T-cell (primary cell): ENCODE measurements around the gene SVEP1. TPM values are rescaled to one million over a fixed set of nuclear protein-coding genes. Genes with fewer than 3 reads are reported as not detected.

Experiments
- ATAC-seq, 4 experiments: fragments of 200-7000 bp in 3 of 4; fragments of 150-1000 bp in 1 of 4; cut with Tn5 transposase; replicated peaks in 1 of 4; 1 replicate in 3 of 4; 2 replicates in 1 of 4; pipeline ENCODE4 v1.10.0; 2021; ENCODE audit warnings: moderate library complexity in 3 of 4, mild to moderate bottlenecking in 2 of 4, moderate number of reproducible peaks in 1 of 4
- CTCF ChIA-PET, 2 donors: fragments of 300-600 bp; sonication (Branson Sonifier 250); formaldehyde crosslinking; loops; one replicate each; lab custom pipeline; 2022; ENCODE audit warnings: antibody characterized with exemption in 2 of 2; lab: Charles Lee
- POLR2A ChIA-PET, 2 donors: fragments of 300-600 bp; sonication (Branson Sonifier 250); formaldehyde crosslinking; loops; one replicate each; lab custom pipeline; 2022; ENCODE audit warnings: antibody characterized with exemption in 2 of 2; lab: Charles Lee
- DNase-seq, 35 experiments: peaks; one replicate each; pipeline versions ENCODE4 v3.0.0 to v3.0.0-alpha.2; 2013 to 2023
- H3K27ac ChIP-seq: one replicate; pipeline ENCODE4 v1.5.1; 2013; ENCODE audit warnings: low read length
- H3K27me3 ChIP-seq, 2 experiments: replicated peaks in 1 of 2; 1 replicate in 1 of 2; 2 replicates in 1 of 2; pipeline versions ENCODE4 v1.6.1 to v1.7.0; 2013; ENCODE audit warnings: low read length in 1 of 2, mixed read lengths in 1 of 2; ENCODE audit not compliant: control insufficient read depth in 2 of 2, insufficient read depth in 2 of 2; ENCODE audit errors: extremely low read depth in 1 of 2
- H3K36me3 ChIP-seq, 2 donors: 1 replicate in 1 of 2; 2 replicates in 1 of 2; pipeline versions ENCODE4 v1.6.1 to v1.7.0; 2013; ENCODE audit warnings: low read length in 1 of 2; ENCODE audit not compliant: control insufficient read depth in 2 of 2, insufficient read depth in 1 of 2; ENCODE audit errors: extremely low read depth in 1 of 2
- H3K4me1 ChIP-seq, 2 experiments: 1 replicate in 1 of 2; 2 replicates in 1 of 2; pipeline versions ENCODE4 v1.6.1 to v1.7.0; 2013; ENCODE audit warnings: low read length in 2 of 2, mixed read lengths in 1 of 2; ENCODE audit not compliant: insufficient read depth in 2 of 2, control insufficient read depth in 1 of 2; ENCODE audit errors: extremely low read depth in 1 of 2
- H3K4me3 ChIP-seq, 2 donors: 1 replicate in 1 of 2; 2 replicates in 1 of 2; pipeline versions ENCODE4 v1.5.1 to v1.7.0; 2013; ENCODE audit warnings: mild to moderate bottlenecking in 2 of 2, low read length in 1 of 2, moderate library complexity in 1 of 2; ENCODE audit not compliant: control insufficient read depth in 1 of 2; ENCODE audit errors: extremely low read depth in 1 of 2
- H3K9me3 ChIP-seq: 2 replicates; pipeline ENCODE4 v1.7.0; 2013
- H3K27ac Mint-ChIP-seq, 2 donors: one replicate each; pipeline ENCODE4 v1.8.0; 2020 to 2021; ENCODE audit warnings: mild to moderate bottlenecking in 2 of 2, mixed read lengths in 2 of 2
- H3K27me3 Mint-ChIP-seq, 2 donors: one replicate each; pipeline ENCODE4 v1.8.0; 2021 to 2022; ENCODE audit warnings: mixed read lengths in 2 of 2
- H3K36me3 Mint-ChIP-seq: one replicate; pipeline ENCODE4 v1.8.0; 2021; ENCODE audit warnings: mixed read lengths
- H3K4me1 Mint-ChIP-seq, 3 donors: one replicate each; pipeline ENCODE4 v1.8.0; 2020 to 2022; ENCODE audit warnings: mixed read lengths in 3 of 3, mild to moderate bottlenecking in 1 of 3
- H3K4me3 Mint-ChIP-seq, 3 donors: one replicate each; pipeline ENCODE4 v1.8.0; 2020 to 2022; ENCODE audit warnings: mild to moderate bottlenecking in 3 of 3, mixed read lengths in 3 of 3, moderate library complexity in 3 of 3
- H3K9me3 Mint-ChIP-seq, 3 donors: one replicate each; pipeline ENCODE4 v1.8.0; 2020 to 2022; ENCODE audit warnings: mixed read lengths in 3 of 3
- WGBS: methylation state at CpG from one replicate; pipeline ENCODE4 v1.1.5; 2013; ENCODE audit warnings: missing lambda C conversion rate; ENCODE audit not compliant: insufficient coverage; 5-methylcytosine and 5-hydroxymethylcytosine counted together
- total RNA-seq, 35 experiments: library from RNA in 6 of 35; stranded (reverse) in 6 of 35; fragments of 120-200 nt in 1 of 35; gene quantifications; one replicate each; pipeline versions ENCODE4 v1.2.1 to v1.2.4 and lab custom pipeline; 2013 to 2026

Gene SVEP1
- total RNA-seq, 5 donors from 2014 or later (not counting 1 experiment from before 2014, with no cell fraction given) = 0.03 to 0.12 (median 0.10) TPM; not detected in 2

- no peak overlapping the region for H3K27ac Mint-ChIP-seq
- CTCF ChIA-PET = no interaction called here
- 86% methylated on average over 1 of the region's 2 CpGs for WGBS
These were observed 223.6 kb downstream of the SVEP1 start for GRCh38 chr9:110355911-110356310.

GRCh38 chr9:110351009-110351467, 228.5 kb downstream of the SVEP1 start:
- no peak for ATAC-seq
- H3K27ac ChIP-seq = no peak overlapping the region
- no peak overlapping the region for H3K4me3 ChIP-seq
- no peaks in the 10 kb centered on the region for H3K36me3 Mint-ChIP-seq
- H3K27me3 ChIP-seq = no peaks in the 10 kb centered on the region
- no CpG with 5 or more reads among the region's 1 CpG for WGBS
- DNase-seq = no peak
- H3K27me3 Mint-ChIP-seq = no peaks in the 10 kb centered on the region
- ChIA-PET POLR2A (no interaction called here), CTCF (no interaction called here)
- no peaks in the 10 kb centered on the region for H3K4me1 ChIP-seq
- H3K36me3 ChIP-seq = no peaks in the 10 kb centered on the region
- no peaks in the 10 kb centered on the region for H3K9me3 Mint-ChIP-seq
- H3K4me3 Mint-ChIP-seq = no peak overlapping the region
- no peaks in the 10 kb centered on the region for H3K9me3 ChIP-seq
- H3K4me1 Mint-ChIP-seq = no peaks in the 10 kb centered on the region
- no peak overlapping the region for H3K27ac Mint-ChIP-seq

More at GRCh38 chr9:110355911-110356310, 223.6 kb downstream of the SVEP1 start:
- no peaks in the 10 kb centered on the region for H3K4me1 ChIP-seq
- peaks cover 0 to 2% (median 0%) of the 10 kb centered on the region in 3 donors for H3K9me3 Mint-ChIP-seq
- no peaks in the 10 kb centered on the region for H3K27me3 Mint-ChIP-seq
- H3K9me3 ChIP-seq = no peaks in the 10 kb centered on the region
- no peaks in the 10 kb centered on the region for H3K27me3 ChIP-seq
- H3K4me1 Mint-ChIP-seq = no peaks in the 10 kb centered on the region
- no peak for ATAC-seq
- no peak overlapping the region for H3K4me3 Mint-ChIP-seq
- POLR2A ChIA-PET = no interaction called here
- H3K4me3 ChIP-seq = no peak overlapping the region
- no peaks in the 10 kb centered on the region for H3K36me3 Mint-ChIP-seq
- DNase-seq = no peak
- no peaks in the 10 kb centered on the region for H3K36me3 ChIP-seq
- H3K27ac ChIP-seq = no peak overlapping the region

- peaks cover 0 to 2% of the 10 kb centered on the region in 2 donors for H3K27me3 Mint-ChIP-seq
- no peaks in the 10 kb centered on the region for H3K9me3 Mint-ChIP-seq
- no peaks in the 10 kb centered on the region for H3K9me3 ChIP-seq
- H3K4me3 ChIP-seq = no peak overlapping the region
- H3K36me3 Mint-ChIP-seq = no peaks in the 10 kb centered on the region
- no peak overlapping the region for H3K4me3 Mint-ChIP-seq
- DNase-seq (no peak), ATAC-seq (no peak)
- no peaks in the 10 kb centered on the region for H3K36me3 ChIP-seq
- H3K27me3 ChIP-seq = peaks cover 0 to 3% of the 10 kb centered on the region in 2 experiments
- POLR2A ChIA-PET = interaction anchor here in 1 of 2 donors (0.6 kb wide), 1 partner anchor 455 kb away, joined by 3 read pairs; no protein-coding TSS in a partner anchor
- no peaks in the 10 kb centered on the region for H3K4me1 ChIP-seq
- no peak overlapping the region for H3K27ac ChIP-seq
- H3K4me1 Mint-ChIP-seq = no peaks in the 10 kb centered on the region
- 25% methylated on average over 2 of the region's 3 CpGs for WGBS
- no peak overlapping the region for H3K27ac Mint-ChIP-seq
- CTCF ChIA-PET = no interaction called here
These were observed 233.2 kb downstream of the SVEP1 start for GRCh38 chr9:110346325-110346724.

- peaks cover 3 to 4% of the 10 kb centered on the region in 2 donors for H3K27me3 Mint-ChIP-seq
- no CpG with 5 or more reads among the region's 6 CpGs for WGBS
- POLR2A ChIA-PET = no interaction called here
These were observed 234.7 kb downstream of the SVEP1 start for GRCh38 chr9:110344821-110345220.

GRCh38 chr9:110343551-110343950, 236.0 kb downstream of the SVEP1 start:
- H3K27ac Mint-ChIP-seq = no peak overlapping the region
- H3K36me3 Mint-ChIP-seq = no peaks in the 10 kb centered on the region
- 100% methylated on average over 2 of the region's 5 CpGs for WGBS
- ATAC-seq (no peak), DNase-seq (no peak)
- no peaks in the 10 kb centered on the region for H3K4me1 ChIP-seq
- H3K27me3 Mint-ChIP-seq = peaks cover 3 to 4% of the 10 kb centered on the region in 2 donors
- H3K4me1 Mint-ChIP-seq = no peaks in the 10 kb centered on the region
- no peak overlapping the region for H3K4me3 Mint-ChIP-seq
- CTCF ChIA-PET = no interaction called here
- POLR2A ChIA-PET = no interaction called here
- H3K27me3 ChIP-seq = peaks cover 0 to 3% of the 10 kb centered on the region in 2 experiments
- H3K9me3 ChIP-seq = no peaks in the 10 kb centered on the region
- H3K4me3 ChIP-seq = no peak overlapping the region
- no peak overlapping the region for H3K27ac ChIP-seq
- H3K9me3 Mint-ChIP-seq = no peaks in the 10 kb centered on the region
- no peaks in the 10 kb centered on the region for H3K36me3 ChIP-seq

More at GRCh38 chr9:110344821-110345220, 234.7 kb downstream of the SVEP1 start:
- Histone ChIP-seq H3K36me3 (no peaks in the 10 kb centered on the region), H3K9me3 (no peaks in the 10 kb centered on the region), H3K4me1 (no peaks in the 10 kb centered on the region), H3K27me3 (peaks cover 0 to 3% of the 10 kb centered on the region in 2 experiments), H3K27ac (no peak overlapping the region), H3K4me3 (no peak overlapping the region)
- Mint-ChIP-seq H3K9me3 (no peaks in the 10 kb centered on the region), H3K27ac (no peak overlapping the region), H3K4me1 (no peaks in the 10 kb centered on the region), H3K4me3 (no peak overlapping the region), H3K36me3 (no peaks in the 10 kb centered on the region)
- CTCF ChIA-PET = no interaction called here
- DNase-seq (no peak), ATAC-seq (no peak)

GRCh38 chr9:110340306-110340705, 239.2 kb downstream of the SVEP1 start:
- POLR2A ChIA-PET = no interaction called here
- WGBS = no CpG with 5 or more reads among the region's 2 CpGs

More at GRCh38 chr9:110340306-110340705, 239.2 kb downstream of the SVEP1 start:
- no peak overlapping the region for H3K27ac Mint-ChIP-seq
- no peak overlapping the region for H3K27ac ChIP-seq
- H3K27me3 Mint-ChIP-seq = peaks cover 6 to 10% of the 10 kb centered on the region in 2 donors
- no peak overlapping the region for H3K4me3 ChIP-seq
- no peaks in the 10 kb centered on the region for H3K9me3 Mint-ChIP-seq
- DNase-seq (no peak), ATAC-seq (no peak)
- H3K36me3 Mint-ChIP-seq = no peaks in the 10 kb centered on the region
- no peaks in the 10 kb centered on the region for H3K9me3 ChIP-seq
- H3K4me1 ChIP-seq = no peaks in the 10 kb centered on the region
- H3K4me1 Mint-ChIP-seq = no peaks in the 10 kb centered on the region
- no peak overlapping the region for H3K4me3 Mint-ChIP-seq
- H3K36me3 ChIP-seq = no peaks in the 10 kb centered on the region
- H3K27me3 ChIP-seq = peaks cover 0 to 3% of the 10 kb centered on the region in 2 experiments
- CTCF ChIA-PET = no interaction called here
